SIG-M5 (cell line): ENCODE measurements around the gene SWAP70.
A peak's percentile ranks its signal among the peaks of the same experiment; 100 is the strongest.
"Not testable (repeated sequence)": the region's sequence is repeated elsewhere in the genome, so short reads cannot be mapped to it uniquely, and the experiment has no call there.

Experiments used
- DNase-seq: peaks from one replicate; lab custom pipeline; 2025; lab: John Stamatoyannopoulos, UW

Gene SWAP70

GRCh38 chr11:9663699-9664275 is at the start of gene SWAP70:
Gene SWAP70 (plus strand): TSS chr11:9664077. CDS start chr11:9664180, 103 bp downstream.
- no peak for DNase-seq

DNA sequence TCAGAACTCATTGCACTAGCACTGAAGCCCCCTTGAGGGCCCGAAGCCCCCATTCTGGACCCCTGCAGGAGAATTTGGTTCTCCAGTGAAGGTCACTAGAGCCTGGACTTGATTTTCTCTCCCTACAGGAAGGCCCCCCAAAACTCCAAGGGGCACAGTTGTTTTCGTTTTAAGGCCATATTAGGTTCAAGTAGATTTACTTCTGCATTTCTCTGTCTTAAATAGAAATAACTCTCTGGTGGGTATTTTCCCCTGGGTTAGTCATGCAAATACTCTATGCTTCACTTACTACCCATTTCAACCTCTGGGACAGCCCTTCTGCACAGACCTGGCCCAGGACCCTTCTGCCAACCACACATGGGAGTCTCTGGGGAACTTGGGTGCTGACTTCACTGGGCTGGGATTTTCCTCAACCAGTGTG is 48.8 kb upstream of the SWAP70 start:
- peak; percentile 18 for DNase-seq

- no peak for DNase-seq
These were observed 47.7 kb upstream of the SWAP70 start for GRCh38 chr11:9616042-9616675.

DNA sequence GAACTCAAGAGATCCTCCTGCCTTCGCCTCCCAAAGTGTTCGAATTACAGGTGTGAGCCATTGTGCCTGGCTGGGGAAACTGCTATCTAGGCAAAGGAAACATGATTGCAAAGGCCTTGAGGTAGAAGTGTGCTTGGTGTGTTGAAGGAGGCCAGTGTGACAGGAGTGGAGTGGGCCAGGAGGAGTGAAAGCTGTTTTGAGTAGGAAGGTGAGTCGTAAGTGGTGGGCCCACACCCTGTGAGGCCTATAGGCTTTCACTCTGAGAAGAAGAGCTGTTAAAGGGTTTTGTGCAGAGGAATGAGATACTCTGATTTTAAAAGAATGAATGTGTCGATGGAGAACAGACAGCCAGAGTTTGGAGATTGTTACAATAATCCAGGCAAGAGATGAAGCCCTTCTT is 47.0 kb upstream of the SWAP70 start:
- no peak for DNase-seq

- no peak for DNase-seq
These were observed 45.9 kb upstream of the SWAP70 start for GRCh38 chr11:9617940-9618339.

- DNase-seq = no peak
These were observed 44.9 kb upstream of the SWAP70 start for GRCh38 chr11:9619004-9619403.

- no peak for DNase-seq
These were observed 43.9 kb upstream of the SWAP70 start for GRCh38 chr11:9619971-9620370.

- DNase-seq = not testable (repeated sequence)
These were observed 41.5 kb upstream of the SWAP70 start for GRCh38 chr11:9622353-9622752.

DNA sequence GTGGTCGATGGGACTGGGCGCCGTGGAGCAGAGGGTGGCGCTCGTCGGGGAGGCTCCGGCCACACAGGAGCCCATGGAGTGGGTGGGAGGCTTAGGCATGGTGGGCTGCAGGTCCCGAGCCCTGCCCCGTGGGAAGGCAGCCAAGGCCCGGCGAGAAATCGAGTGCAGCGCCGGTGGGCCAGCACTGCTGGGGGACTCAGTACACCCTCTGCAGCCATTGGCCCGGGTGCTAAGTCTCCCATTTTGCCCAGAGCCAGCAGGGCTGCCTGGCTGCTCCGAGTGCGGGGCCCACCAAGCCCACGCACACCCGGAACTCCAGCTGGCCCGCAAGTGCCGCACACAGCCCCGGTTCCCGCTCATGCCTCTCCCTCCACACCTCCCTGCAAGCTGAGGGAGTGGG is 40.8 kb upstream of the SWAP70 start:
- DNase-seq = not testable (repeated sequence)

GRCh38 chr11:9624448-9624847 is 39.4 kb upstream of the SWAP70 start:
- DNase-seq = no peak

GRCh38 chr11:9625162-9625561 is 38.7 kb upstream of the SWAP70 start:
- DNase-seq = no peak

GRCh38 chr11:9625728-9626127 is 38.1 kb upstream of the SWAP70 start:
- no peak for DNase-seq

DNA sequence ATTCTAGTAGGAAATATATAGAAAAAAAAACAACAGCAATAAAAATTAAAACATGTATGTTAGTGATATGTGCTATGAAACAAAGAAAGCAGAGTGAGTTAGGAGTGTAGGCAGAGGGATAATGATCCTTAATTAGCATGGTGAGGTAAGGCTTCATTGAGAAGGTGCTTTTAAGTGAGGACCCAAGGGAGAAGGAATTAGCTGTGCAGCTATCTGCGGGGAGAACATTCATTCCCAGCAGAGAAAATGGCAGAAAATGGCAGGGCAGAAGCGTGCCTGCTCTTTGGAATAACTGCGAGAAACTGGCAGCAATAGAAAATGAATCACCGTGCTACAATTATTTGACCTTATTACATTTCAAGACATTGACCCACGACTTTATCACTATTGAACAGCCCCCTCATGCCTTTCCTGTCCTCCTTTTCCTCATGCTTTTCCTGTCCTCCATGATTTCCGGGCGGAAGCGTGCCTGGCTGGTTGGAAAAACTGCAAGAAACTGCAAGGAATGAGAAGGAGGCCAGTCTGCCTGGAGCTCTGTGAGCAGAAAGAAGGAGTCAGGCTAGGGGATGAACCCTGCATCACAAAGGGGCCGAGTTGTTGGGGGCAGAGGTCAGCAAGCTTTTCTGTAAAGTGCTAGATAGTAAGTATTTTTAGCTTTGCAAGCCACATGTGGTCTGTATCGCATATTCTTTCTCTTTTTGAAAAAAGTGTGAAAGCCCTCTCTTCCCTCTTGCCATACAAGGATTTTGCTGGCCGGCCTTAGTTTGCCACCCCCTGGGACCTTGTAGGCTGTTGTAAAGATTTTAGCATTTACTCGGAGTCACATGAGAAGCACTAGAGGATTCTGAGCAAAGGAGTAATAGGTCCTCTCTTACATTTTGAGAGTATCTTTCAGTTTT is 37.1 kb upstream of the SWAP70 start:
- DNase-seq = no peak

DNA sequence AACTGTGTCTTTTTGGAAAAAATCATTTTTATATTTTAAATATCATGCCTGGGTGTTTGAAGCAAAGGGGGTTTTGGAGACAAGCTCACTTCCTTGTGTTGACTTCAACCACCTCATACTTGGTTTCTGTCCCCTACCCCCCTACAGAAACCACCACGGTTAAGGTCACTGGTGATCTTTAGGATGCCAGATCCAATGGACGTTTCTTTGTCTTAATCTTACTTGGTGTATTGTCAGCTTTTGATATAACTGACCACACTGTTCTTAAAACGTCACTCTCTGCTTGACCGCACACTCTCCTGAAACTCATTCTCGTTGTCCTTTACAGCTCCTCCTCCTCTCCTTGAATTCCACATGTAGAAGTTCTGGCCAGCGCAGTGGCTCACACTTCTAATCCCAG is 34.8 kb upstream of the SWAP70 start:
- DNase-seq = no peak

- DNase-seq = no peak
These were observed 30.2 kb upstream of the SWAP70 start for GRCh38 chr11:9633679-9634078.

DNA sequence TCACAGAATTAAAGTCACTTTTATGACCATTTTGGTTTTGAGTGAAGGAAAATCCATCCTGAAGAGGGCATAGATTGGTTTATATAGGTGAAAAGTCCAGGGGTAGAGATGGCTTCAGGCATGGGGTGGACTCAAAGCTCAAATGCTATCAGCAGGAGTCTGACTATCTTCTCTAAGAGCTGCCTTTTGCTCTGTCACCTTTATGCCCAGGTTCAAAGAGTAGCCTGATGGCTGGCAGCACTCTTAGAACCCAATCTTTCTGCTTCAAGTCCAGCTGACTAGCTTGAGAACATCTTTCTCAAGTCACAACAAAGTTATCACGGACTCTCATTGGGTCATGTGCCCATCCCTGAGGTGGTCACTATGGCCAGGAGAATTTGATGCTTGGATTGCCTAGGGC is 27.2 kb upstream of the SWAP70 start:
- no peak for DNase-seq

DNA sequence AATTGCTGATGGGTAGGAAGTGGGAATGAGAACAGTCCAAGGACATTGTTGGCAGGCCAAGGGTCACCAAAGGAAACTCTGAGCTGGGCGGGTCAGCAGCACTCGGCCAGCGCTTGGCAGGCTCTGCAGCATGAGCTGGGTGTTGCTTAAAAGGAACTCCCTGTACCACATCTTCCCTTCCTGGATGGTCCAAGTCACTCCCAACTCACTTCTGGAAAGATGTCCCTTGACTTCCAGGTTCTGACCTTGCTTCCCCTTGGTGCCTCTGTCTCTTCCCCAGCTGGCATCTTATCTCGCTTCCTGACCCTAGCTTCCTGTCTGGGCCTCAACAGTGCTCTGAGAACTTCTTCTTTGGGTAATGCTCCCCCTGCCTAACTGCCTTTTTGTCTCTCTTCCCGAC is 24.8 kb upstream of the SWAP70 start:
- DNase-seq = no peak

DNA sequence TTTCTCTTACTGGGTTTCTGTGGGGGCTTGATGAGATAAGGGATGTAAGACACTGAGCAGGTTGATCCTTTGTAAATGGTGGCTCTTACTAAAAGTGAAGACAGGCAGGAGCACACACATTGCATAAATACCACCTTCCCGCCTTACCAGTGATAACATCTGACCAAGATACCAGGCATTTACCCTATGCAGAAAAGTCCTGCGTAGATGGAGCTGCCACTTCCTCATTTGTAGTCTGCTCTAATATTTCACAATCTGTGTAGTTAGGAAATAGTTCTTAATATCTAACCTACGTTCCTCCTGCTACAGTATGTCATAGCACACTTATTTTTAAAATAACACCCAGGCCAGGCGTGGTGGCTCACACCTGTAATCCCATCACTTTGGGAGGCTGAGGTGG is 23.9 kb upstream of the SWAP70 start:
- peak; percentile 90 for DNase-seq

DNA sequence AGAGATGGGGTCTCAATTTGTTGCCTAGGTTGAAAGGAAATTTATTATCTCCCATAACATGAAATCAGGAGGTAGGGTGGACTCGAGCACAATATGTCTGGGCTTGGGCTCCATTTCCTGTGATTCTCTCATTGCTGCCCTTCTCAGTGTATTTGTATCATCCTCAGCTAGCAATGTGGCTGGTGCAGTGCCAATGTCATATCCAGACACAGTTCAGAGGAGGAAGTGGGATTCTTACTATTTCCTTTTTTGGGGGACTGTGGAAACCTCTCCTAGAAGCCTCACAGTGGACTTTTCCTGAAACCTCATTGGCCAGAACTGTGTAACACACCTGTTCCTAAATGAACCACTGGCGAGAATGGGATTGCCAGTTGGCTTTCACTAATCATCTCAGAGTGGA is 21.0 kb upstream of the SWAP70 start:
- no peak for DNase-seq

DNA sequence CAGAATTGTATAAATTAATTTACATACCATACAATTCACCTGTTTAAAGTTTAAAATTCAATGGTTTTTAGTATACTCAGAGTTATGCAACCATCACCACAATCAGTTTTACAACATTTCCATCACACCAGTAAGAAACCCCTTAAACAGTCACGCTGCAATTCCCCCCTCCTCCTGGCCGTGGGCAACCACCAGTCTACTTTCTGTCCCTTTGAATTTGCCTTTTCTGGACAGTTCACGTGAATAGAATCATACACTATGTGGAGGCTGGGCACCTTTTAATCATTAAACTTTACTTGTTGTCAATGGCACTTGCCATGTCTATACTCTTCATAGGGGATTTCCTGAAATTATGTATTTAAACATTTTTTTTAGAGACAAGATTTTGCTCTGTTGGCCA is 20.1 kb upstream of the SWAP70 start:
- no peak for DNase-seq

DNA sequence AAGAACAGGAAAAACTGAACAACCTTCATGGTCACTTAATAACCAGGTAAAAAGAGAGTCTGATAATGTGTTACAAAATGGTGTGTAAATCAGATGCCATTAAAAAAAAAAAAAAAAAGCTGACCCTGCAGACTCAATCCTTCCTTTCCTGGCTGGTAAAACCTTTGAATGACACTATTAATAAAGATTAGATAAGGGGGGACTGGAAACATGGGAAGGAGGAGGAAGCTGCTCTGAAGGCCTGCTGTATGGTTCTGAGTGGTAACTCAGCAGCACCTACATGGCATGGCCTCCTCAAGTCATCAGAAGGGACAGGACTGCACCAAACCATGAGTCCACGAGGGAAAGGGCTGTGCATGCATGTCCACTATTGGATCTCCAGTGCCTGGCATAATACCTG is 18.0 kb upstream of the SWAP70 start:
- DNase-seq = no peak

- no peak for DNase-seq
These were observed 17.6 kb upstream of the SWAP70 start for GRCh38 chr11:9646324-9646723.

GRCh38 chr11:9651481-9651880 is 12.4 kb upstream of the SWAP70 start:
- DNase-seq = no peak
